Measurements from ENCODE around the gene CCDC32.
A peak's percentile ranks its signal among the peaks of the same experiment; 100 is the strongest.

CCDC32 gene, protein sequence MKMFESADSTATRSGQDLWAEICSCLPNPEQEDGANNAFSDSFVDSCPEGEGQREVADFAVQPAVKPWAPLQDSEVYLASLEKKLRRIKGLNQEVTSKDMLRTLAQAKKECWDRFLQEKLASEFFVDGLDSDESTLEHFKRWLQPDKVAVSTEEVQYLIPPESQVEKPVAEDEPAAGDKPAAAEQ

DNA sequence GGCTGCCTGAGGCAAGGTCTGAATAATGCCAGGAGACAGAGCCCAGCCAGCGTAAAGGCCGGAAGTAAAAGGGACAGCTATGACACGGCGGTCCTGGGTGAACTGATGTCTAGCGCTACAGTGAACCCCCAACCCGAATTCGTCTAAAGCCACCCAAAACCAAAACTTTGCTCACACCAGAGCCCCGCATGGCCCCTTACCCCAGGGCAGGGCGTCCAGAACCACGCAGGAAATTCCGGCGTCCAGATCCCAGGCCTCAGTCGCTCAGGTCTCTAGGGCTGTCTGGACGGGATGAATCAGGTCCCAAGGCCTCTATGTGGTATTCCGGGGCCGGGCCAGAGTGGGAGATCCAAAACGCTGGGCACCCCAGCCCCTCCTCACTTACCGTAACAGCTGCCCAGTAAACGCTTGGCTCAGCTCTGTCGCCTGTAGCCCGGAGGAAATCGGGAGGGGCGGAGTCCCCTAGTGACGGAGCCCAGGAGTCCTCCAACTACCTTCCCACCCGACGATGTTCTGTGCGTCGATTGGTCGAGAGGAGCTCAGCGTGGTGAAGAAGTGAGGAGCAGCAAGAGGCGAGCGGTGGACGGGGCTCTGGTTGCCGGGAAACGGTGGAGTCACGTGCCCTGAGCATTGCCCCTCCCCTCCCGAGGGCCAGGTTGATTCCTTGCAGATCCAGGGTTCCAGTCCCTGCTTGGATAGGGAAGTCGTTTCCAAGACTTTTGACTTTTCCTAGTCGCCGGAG lies at the start of gene CCDC32:
TSS of gene CCDC32 (minus strand) at position 452 of the 742 bp plus-strand sequence. CDS start 2,027 bp downstream, outside the sequence.
- peak; percentile 99 for DNase-seq (ENCODE audit: low read depth)
- peak within 1 kb of the TSS; percentile 92 for H3K4me3 ChIP-seq (ENCODE audit: low read depth, low read length)
- TF ChIP-seq, protein P1, sequence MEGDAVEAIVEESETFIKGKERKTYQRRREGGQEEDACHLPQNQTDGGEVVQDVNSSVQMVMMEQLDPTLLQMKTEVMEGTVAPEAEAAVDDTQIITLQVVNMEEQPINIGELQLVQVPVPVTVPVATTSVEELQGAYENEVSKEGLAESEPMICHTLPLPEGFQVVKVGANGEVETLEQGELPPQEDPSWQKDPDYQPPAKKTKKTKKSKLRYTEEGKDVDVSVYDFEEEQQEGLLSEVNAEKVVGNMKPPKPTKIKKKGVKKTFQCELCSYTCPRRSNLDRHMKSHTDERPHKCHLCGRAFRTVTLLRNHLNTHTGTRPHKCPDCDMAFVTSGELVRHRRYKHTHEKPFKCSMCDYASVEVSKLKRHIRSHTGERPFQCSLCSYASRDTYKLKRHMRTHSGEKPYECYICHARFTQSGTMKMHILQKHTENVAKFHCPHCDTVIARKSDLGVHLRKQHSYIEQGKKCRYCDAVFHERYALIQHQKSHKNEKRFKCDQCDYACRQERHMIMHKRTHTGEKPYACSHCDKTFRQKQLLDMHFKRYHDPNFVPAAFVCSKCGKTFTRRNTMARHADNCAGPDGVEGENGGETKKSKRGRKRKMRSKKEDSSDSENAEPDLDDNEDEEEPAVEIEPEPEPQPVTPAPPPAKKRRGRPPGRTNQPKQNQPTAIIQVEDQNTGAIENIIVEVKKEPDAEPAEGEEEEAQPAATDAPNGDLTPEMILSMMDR (conservative IDR thresholded peaks at IDR 0.05; ENCODE audit: low read depth, low read length) = no peak

DNA sequence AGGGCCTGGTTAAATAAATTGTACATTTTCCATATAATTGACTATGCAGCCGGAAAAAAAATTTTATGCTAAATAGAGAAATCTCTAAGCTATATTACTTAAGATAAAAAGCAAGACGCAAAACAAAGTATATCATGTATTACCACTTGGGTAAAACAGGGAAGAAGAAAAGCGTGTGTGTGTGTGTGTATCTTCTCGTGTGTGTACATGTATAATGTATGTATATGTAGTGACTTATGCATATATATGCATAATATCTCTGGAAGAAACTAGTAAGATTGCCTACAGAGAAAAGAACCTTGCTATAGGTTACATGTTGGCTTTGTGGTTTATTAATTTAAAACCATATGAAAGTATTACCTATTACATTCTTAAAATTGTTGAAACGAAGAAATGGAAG lies 48.2 kb upstream of the CCDC32 start:
- H3K4me3 ChIP-seq (ENCODE audit: low read depth, low read length) = no peak overlapping the region
- TF ChIP-seq, protein P1 (conservative IDR thresholded peaks at IDR 0.05; ENCODE audit: low read depth, low read length) = no peak
- no peak for DNase-seq (ENCODE audit: low read depth)

- TF ChIP-seq, protein P1 (conservative IDR thresholded peaks at IDR 0.05; ENCODE audit: low read depth, low read length) = no peak
- DNase-seq (ENCODE audit: low read depth) = no peak
- no peak overlapping the region for H3K4me3 ChIP-seq (ENCODE audit: low read depth, low read length)
Observed at GRCh38 chr15:40603935-40604334, 39.1 kb upstream of the CCDC32 start.

DNA sequence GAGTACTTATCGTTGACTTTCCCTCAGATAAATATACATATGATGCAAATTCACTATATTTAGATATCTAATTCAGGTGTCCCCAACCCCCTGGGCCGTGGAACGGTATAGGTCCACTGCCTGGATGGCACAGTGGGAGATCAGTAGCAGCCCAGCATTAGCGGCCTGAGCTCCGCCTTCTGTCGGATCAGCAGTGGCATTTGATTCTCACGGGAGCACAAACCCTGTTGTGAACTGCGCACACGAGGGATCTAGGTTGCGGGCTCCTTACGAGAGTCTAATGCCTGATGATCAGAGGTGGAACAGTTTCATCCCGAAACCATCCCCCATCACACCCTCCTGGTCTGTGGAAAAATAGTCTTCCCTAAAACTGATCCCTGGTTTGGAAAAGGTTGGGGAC lies 36.1 kb upstream of the CCDC32 start:
- no peak for DNase-seq (ENCODE audit: low read depth)
- H3K4me3 ChIP-seq (ENCODE audit: low read depth, low read length) = no peak overlapping the region
- TF ChIP-seq, protein P1 (conservative IDR thresholded peaks at IDR 0.05; ENCODE audit: low read depth, low read length) = no peak

- no peak for DNase-seq (ENCODE audit: low read depth)
- no peak overlapping the region for H3K4me3 ChIP-seq (ENCODE audit: low read depth, low read length)
- TF ChIP-seq, protein P1 (conservative IDR thresholded peaks at IDR 0.05; ENCODE audit: low read depth, low read length) = no peak
Observed at GRCh38 chr15:40598672-40599071, 33.8 kb upstream of the CCDC32 start.

GRCh38 chr15:40598126-40598525 lies 33.3 kb upstream of the CCDC32 start:
- no peak for DNase-seq (ENCODE audit: low read depth)
- no peak overlapping the region for H3K4me3 ChIP-seq (ENCODE audit: low read depth, low read length)
- TF ChIP-seq, protein P1 (conservative IDR thresholded peaks at IDR 0.05; ENCODE audit: low read depth, low read length) = no peak

DNA sequence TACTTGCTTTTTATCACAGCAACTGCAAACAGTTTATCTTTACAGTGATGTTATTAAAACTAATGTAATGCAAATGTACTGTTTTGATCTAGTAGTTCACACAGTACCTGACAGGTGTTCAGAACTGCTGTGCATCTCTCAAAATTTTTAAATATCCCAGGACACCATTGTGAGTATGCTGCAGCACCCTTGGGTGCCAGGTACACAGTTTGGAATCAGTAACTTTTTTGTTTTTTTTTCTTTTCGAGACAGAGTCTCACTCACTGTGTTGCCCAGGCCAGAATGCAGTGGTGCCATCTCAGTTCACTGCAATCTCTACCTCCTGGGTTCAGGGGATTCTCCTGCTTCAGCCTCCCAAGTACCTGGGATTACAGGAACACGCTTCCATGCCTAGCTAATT lies 32.2 kb upstream of the CCDC32 start:
- no peak overlapping the region for H3K4me3 ChIP-seq (ENCODE audit: low read depth, low read length)
- DNase-seq (ENCODE audit: low read depth) = no peak

More for the DNA sequence above, 32.2 kb upstream of the CCDC32 start:
- TF ChIP-seq, protein P1 (conservative IDR thresholded peaks at IDR 0.05; ENCODE audit: low read depth, low read length) = no peak
